GM21723 (cell line): ENCODE data around the gene ZNF205.
"Not testable (repeated sequence)": the region's sequence is repeated elsewhere in the genome, so short reads cannot be mapped to it uniquely, and the experiment has no call there.

Experiments used
- ATAC-seq: cut with Tn5 transposase; IDR thresholded peaks from one replicate; pipeline ENCODE4 v1.9.1; 2021; ENCODE audit warnings: mild to moderate bottlenecking, moderate library complexity; ENCODE audit not compliant: unreplicated experiment

The ZNF205 gene

GRCh38 chr16:3129137-3130131, 17.0 kb downstream of the ZNF205 start:
- ATAC-seq = peak; percentile 45

DNA sequence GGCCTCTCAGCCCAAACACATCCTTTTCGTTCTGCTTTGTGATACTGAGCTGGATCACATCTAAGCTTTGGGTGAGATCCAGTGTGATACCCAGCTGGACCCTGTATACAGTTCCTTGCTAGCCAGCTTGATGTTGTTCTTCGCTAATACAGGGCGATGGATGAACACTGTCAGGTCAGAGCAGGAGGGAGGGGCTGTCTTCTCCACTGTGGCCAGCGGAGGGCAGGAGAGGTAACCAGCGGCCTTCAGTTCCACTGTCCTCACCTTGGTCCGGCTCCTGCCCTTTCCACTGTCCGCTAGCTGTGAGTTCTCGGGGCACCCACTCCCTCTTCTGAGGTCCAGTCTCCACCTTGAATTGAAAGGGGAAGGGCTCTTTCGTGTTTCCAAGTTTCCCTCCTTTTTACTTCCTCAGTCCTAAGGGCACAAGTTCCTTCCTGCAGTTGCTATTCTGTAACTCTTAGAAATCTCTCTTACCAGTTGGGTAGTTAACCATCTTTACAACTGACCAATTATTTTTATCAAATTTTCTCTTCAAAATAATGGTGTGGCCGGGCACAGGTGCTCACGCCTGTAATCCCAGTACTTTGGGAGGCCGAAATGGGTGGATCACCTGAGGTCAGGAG, 19.5 kb downstream of the ZNF205 start:
- no peak for ATAC-seq

GRCh38 chr16:3133844-3134243, 21.5 kb downstream of the ZNF205 start:
- no peak for ATAC-seq

DNA sequence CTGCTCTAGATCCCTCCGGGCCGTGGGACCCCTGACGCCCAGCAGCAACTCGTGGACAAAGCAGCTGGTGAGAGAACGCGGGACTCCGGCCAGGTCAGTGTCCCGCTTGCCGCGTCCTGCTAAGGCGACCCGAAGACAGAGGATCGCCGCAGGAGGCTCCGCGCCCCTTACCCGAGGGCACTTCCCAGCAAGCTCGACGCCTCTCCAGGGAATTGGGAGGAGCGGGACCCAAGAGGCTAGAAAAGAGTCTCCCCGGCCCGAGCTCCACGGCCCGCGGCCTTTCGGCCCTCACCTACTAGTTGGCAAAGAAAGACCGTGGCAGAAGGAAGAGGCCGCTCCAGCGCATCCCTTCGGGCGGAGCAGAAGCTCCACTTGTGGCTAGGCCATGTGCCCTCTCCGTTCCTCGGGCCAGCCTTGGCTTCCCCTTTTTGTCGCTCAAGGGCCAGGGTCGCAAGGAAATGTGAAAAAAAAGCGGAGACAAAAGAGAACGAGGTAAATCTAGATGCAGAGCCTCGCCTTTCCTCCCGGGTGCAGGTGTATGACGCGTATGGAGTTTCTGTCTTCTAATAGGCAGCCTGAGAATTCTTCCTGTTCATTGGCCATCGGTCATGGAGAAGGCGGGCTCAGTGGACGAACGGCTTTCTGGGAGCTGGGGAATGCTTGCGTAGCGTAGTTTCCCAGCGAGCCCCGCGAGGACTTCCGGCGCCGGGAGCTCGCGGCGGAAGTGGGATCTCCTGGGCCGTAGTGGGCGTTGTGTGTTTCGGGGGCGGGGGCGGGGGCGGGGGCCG, 22.1 kb downstream of the ZNF205 start, which contains the start of gene ZNF213:
Gene ZNF213 (plus strand): TSS at position 692 of the 788 bp plus-strand sequence. CDS start 2,252 bp downstream, outside the sequence.
- peak; percentile 87 for ATAC-seq

- ATAC-seq = no peak
Measured at GRCh38 chr16:3135126-3135715, 22.8 kb downstream of the ZNF205 start.

DNA sequence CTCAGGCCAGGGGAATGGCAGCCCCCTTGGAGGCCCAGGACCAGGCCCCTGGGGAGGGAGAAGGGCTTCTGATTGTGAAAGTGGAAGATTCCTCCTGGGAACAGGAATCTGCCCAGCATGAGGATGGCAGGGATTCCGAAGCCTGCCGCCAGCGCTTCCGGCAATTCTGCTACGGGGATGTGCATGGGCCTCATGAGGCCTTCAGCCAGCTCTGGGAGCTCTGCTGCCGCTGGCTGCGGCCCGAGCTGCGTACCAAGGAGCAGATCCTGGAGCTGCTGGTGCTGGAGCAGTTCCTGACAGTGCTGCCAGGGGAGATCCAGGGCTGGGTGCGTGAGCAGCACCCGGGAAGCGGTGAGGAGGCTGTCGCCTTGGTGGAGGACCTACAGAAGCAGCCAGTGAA, 24.9 kb downstream of the ZNF205 start:
- no peak for ATAC-seq

DNA sequence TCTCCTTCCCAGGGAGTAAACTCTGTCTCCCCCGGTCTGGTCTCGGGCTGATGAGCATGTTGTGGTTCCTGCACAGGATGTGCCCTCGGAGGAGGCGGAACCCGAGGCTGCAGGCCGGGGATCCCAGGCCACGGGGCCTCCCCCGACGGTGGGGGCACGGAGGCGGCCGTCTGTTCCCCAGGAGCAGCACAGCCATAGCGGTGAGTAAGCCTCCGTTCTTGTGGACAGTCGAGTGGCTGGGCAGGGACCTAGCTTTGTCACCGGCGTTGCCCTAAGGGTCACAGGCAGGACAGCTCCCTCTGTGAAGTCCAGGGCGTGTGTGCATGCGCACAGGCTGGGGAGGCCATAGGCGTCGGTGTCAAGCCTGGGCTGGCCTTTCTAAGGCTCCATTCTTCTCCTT, 26.0 kb downstream of the ZNF205 start:
- no peak for ATAC-seq

GRCh38 chr16:3138823-3139426, 26.5 kb downstream of the ZNF205 start:
- ATAC-seq = no peak

GRCh38 chr16:3139561-3139960, 27.2 kb downstream of the ZNF205 start:
- not testable (repeated sequence) for ATAC-seq

- ATAC-seq = no peak
Measured at GRCh38 chr16:3140603-3141427, 28.4 kb downstream of the ZNF205 start.

GRCh38 chr16:3141781-3142311, 29.5 kb downstream of the ZNF205 start:
- ATAC-seq = no peak

GRCh38 chr16:3142327-3142726, 29.9 kb downstream of the ZNF205 start:
- ATAC-seq = no peak

DNA sequence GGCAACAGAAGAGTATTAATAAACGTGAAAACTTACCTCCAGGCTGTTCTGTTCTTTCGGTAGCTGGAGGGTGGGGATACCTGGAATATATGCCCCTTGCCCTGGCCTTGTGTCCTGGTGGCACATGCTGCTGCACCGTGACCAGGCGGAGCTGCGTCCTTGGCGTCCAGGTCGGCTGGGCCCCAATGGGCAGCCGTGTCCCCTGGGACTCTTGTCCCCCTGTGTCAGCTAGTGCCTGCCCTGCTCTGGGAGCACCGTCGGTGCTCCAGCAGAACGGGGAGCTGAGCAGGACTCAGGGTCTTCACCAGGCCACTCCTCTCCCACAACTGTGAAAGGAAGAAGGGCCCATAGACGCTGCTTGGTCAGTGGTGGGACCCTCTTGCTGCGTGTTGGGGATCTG, 30.4 kb downstream of the ZNF205 start:
- no peak for ATAC-seq

GRCh38 chr16:3143189-3143588, 30.8 kb downstream of the ZNF205 start:
- no peak for ATAC-seq

DNA sequence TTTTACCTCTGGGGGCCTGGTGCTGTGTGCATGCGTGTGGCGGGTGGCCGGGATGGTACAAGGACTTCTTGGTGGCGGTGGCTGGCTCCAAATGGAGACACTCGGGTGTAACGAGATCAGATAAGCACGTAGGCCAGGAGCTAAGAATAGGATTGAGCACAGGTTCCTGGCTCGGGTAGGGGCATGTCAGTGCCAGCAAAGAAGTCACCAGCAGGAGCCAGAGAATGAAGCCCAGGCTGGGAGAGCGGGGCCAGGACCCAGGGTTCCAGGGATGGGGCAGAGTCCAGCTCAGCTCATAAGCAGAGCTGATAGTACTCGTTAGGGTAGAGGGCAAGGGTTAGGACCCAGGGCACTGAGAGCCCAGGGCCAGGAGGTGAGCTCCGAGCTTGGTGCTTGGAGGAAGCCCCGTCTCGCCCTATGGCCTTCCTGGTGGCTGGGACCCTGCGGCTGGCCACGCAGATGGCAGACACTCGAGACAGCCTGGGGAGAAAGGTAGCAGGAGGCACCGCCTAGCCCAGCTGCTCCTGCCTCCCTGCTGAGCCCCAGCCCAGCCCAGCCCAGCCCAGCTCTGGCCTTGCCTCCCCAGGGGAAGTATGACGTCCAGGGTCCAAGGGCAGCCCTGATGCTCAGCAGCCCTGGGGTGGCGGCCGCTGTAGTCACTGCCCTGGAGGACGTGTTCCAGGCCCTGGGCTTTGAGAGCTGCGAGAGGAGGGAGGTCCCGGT, 31.4 kb downstream of the ZNF205 start:
- ATAC-seq = no peak

DNA sequence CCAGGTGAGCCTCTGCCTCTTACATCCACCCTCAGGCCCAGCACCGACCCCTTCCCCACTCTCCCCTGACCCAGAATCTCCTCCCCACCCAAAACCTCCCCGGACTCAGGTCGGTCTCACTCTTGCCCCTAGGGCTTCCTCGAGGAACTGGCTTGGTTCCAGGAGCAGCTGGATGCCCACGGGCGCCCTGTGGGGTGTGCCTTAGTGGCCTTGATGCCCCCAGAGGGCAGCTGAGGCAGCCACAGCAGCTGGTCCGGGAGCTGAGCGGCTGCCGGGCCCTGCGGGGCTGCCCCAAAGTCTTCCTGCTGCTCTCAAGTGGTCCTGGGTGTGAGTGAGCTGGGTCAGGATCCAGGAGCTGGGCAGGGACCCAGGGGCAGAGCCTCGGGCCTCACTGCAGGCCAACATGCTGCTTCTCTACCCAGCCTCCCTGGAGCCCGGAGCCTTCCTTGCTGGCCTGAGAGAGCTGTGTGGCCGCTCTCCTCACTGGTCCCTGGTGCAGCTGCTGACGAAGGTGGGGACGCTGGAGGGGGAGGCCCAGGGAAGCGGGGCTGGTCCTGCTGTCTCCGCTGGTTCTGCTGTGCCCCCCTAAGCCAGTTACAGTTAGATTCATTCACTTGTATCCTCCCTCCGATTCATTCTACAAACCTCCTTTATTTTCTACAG, 32.1 kb downstream of the ZNF205 start:
- no peak for ATAC-seq

- no peak for ATAC-seq
Measured at GRCh38 chr16:3145151-3145550, 32.8 kb downstream of the ZNF205 start.

DNA sequence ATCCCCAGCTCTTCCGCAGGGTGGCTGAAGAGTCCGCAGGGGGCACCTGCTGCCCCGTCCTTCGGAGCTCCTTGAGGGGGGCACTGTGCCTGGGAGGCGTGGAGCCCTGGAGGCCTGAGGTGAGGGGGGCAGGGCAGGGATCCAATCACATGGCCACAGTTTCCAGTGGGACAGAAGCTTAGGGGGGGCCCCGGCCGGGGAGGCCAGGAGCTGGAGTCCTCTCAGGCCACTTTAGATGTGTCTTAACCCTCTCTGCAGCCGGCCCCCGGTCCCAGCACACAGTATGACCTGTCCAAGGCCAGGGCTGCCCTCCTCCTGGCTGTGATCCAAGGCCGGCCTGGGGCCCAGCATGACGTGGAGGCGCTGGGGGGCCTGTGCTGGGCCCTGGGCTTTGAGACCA, 33.3 kb downstream of the ZNF205 start:
- no peak for ATAC-seq
